Natural killer cell (primary cell): ENCODE measurements around the gene COL3A1. TPM values are rescaled to one million over a fixed set of nuclear protein-coding genes. Genes with fewer than 3 reads are reported as not detected.

Experiments used
- ATAC-seq, 3 donors: fragments of 150-1000 bp in 2 of 3; fragments of 200-7000 bp in 1 of 3; cut with Tn5 transposase; 1 replicate in 1 of 3; 2 replicates in 2 of 3; pipeline ENCODE4 v1.10.0; 2021; ENCODE audit warnings: mild to moderate bottlenecking in 2 of 3, moderate library complexity in 2 of 3
- DNase-seq, 2 donors: peaks; one replicate each; pipeline versions ENCODE4 v3.0.0 to v3.0.0-alpha.2; 2013 to 2021; ENCODE audit warnings: mixed read lengths in 1 of 2
- H3K27ac ChIP-seq: one replicate; pipeline ENCODE4 v1.5.1; 2013; ENCODE audit warnings: mild to moderate bottlenecking, low read length
- H3K27me3 ChIP-seq: one replicate; pipeline ENCODE4 v1.6.1; 2013; ENCODE audit warnings: low read length; ENCODE audit not compliant: control insufficient read depth, insufficient read depth
- H3K36me3 ChIP-seq: one replicate; pipeline ENCODE4 v1.6.1; 2013; ENCODE audit warnings: low read length; ENCODE audit not compliant: control insufficient read depth, insufficient read depth
- H3K4me1 ChIP-seq: one replicate; pipeline ENCODE4 v1.6.1; 2013; ENCODE audit warnings: low read length; ENCODE audit not compliant: control insufficient read depth, insufficient read depth
- H3K4me3 ChIP-seq: one replicate; pipeline ENCODE4 v1.5.1; 2013; ENCODE audit warnings: low read length
- H3K9me3 ChIP-seq: one replicate; pipeline ENCODE4 v1.6.1; 2013; ENCODE audit warnings: low read length; ENCODE audit not compliant: control insufficient read depth, insufficient read depth
- H3K27ac Mint-ChIP-seq, 2 donors: one replicate each; pipeline ENCODE4 v1.8.0; 2022; ENCODE audit warnings: mild to moderate bottlenecking in 2 of 2, mixed read lengths in 2 of 2, moderate library complexity in 1 of 2
- H3K27me3 Mint-ChIP-seq, 2 donors: one replicate each; pipeline ENCODE4 v1.8.0; 2022; ENCODE audit warnings: low read depth in 2 of 2, mixed read lengths in 2 of 2
- H3K36me3 Mint-ChIP-seq: one replicate; pipeline ENCODE4 v1.8.0; 2022; ENCODE audit warnings: mixed read lengths
- H3K4me1 Mint-ChIP-seq, 2 donors: one replicate each; pipeline ENCODE4 v1.8.0; 2022; ENCODE audit warnings: mixed read lengths in 2 of 2
- H3K4me3 Mint-ChIP-seq: one replicate; pipeline ENCODE4 v1.8.0; 2022; ENCODE audit warnings: mild to moderate bottlenecking, moderate library complexity, mixed read lengths
- H3K9me3 Mint-ChIP-seq, 2 donors: one replicate each; pipeline ENCODE4 v1.8.0; 2022; ENCODE audit warnings: mixed read lengths in 2 of 2
- CTCF ChIP-seq: fragments of 200-600 bp; IDR thresholded peaks from one replicate; pipeline ENCODE4 v1.8.0; 2022; ENCODE audit warnings: antibody characterized with exemption
- WGBS: methylation state at CpG from one replicate; pipeline ENCODE4 v1.1.7; 2013; ENCODE audit warnings: missing lambda C conversion rate; ENCODE audit not compliant: insufficient coverage; 5-methylcytosine and 5-hydroxymethylcytosine counted together
- intact Hi-C: fragments of 100-400 bp; cut with micrococcal nuclease; formaldehyde crosslinking; loops from one replicate; pipeline ENCODE4 v1.14.2; 2022
- total RNA-seq, 4 donors: library from RNA; stranded (reverse); fragments of 120-200 nt in 1 of 4; gene quantifications; one replicate each; pipeline versions ENCODE4 v1.2.3 to v1.2.4, GENCODE V29; 2013 to 2022

Gene COL3A1
- total RNA-seq, 3 donors from 2014 or later (not counting 1 experiment from before 2014, with no cell fraction given) = not detected

GRCh38 chr2:188949046-188949818, 24.9 kb upstream of the COL3A1 start:
- H3K27ac Mint-ChIP-seq = no peak overlapping the region

GRCh38 chr2:188952901-188953300, 21.3 kb upstream of the COL3A1 start:
- Mint-ChIP-seq H3K4me3 (no peak overlapping the region), H3K36me3 (no peaks in the 10 kb centered on the region), H3K27ac (no peak overlapping the region), H3K9me3 (peaks cover 7 to 20% of the 10 kb centered on the region in 2 donors), H3K4me1 (no peaks in the 10 kb centered on the region), H3K27me3 (no peaks in the 10 kb centered on the region)
- no peak for DNase-seq
- H3K36me3 ChIP-seq = no peaks in the 10 kb centered on the region
- no peak for ATAC-seq
- TF ChIP-seq CTCF = no peak
- no peak overlapping the region for H3K27ac ChIP-seq
- H3K27me3 ChIP-seq = no peaks in the 10 kb centered on the region
- H3K9me3 ChIP-seq = no peaks in the 10 kb centered on the region
- no peak overlapping the region for H3K4me3 ChIP-seq
- H3K4me1 ChIP-seq = no peaks in the 10 kb centered on the region
- intact Hi-C loops = no loop called here

More at GRCh38 chr2:188949046-188949818, 24.9 kb upstream of the COL3A1 start:
- Histone ChIP-seq H3K4me1 (no peaks in the 10 kb centered on the region), H3K4me3 (no peak overlapping the region), H3K9me3 (no peaks in the 10 kb centered on the region), H3K36me3 (no peaks in the 10 kb centered on the region), H3K27ac (no peak overlapping the region), H3K27me3 (no peaks in the 10 kb centered on the region)
- H3K4me1 Mint-ChIP-seq = no peaks in the 10 kb centered on the region
- TF ChIP-seq CTCF = no peak
- 88% methylated on average over 25 of the region's 25 CpGs for WGBS
- DNase-seq = no peak
- H3K36me3 Mint-ChIP-seq = peaks cover 6% of the 10 kb centered on the region
- ATAC-seq = no peak
- H3K9me3 Mint-ChIP-seq = peaks cover 8 to 16% of the 10 kb centered on the region in 2 donors
- no peak overlapping the region for H3K4me3 Mint-ChIP-seq
- intact Hi-C loops = no loop called here
- no peaks in the 10 kb centered on the region for H3K27me3 Mint-ChIP-seq

GRCh38 chr2:188956290-188956689, 17.9 kb upstream of the COL3A1 start:
- no peaks in the 10 kb centered on the region for H3K4me1 Mint-ChIP-seq
- intact Hi-C loops = no loop called here
- no peak overlapping the region for H3K27ac Mint-ChIP-seq
- no peak overlapping the region for H3K4me3 Mint-ChIP-seq
- Histone ChIP-seq H3K4me1 (no peaks in the 10 kb centered on the region), H3K36me3 (no peaks in the 10 kb centered on the region), H3K27ac (no peak overlapping the region), H3K4me3 (no peak overlapping the region), H3K27me3 (no peaks in the 10 kb centered on the region), H3K9me3 (no peaks in the 10 kb centered on the region)
- no peaks in the 10 kb centered on the region for H3K27me3 Mint-ChIP-seq
- no peak for TF ChIP-seq CTCF
- DNase-seq (no peak), ATAC-seq (no peak)
- H3K9me3 Mint-ChIP-seq = peaks cover 12 to 29% of the 10 kb centered on the region in 2 donors
- no CpG with 5 or more reads among the region's 2 CpGs for WGBS
- H3K36me3 Mint-ChIP-seq = peaks cover 5% of the 10 kb centered on the region

GRCh38 chr2:188956961-188957360, 17.2 kb upstream of the COL3A1 start:
- Histone ChIP-seq H3K27me3 (no peaks in the 10 kb centered on the region), H3K4me3 (no peak overlapping the region), H3K36me3 (no peaks in the 10 kb centered on the region), H3K4me1 (no peaks in the 10 kb centered on the region), H3K27ac (no peak overlapping the region), H3K9me3 (no peaks in the 10 kb centered on the region)
- 45% methylated on average over 3 of the region's 5 CpGs for WGBS
- DNase-seq (no peak), ATAC-seq (no peak)
- Mint-ChIP-seq H3K9me3 (peaks cover 18 to 32% of the 10 kb centered on the region in 2 donors), H3K4me1 (no peaks in the 10 kb centered on the region), H3K36me3 (peaks cover 5% of the 10 kb centered on the region), H3K4me3 (no peak overlapping the region), H3K27me3 (no peaks in the 10 kb centered on the region), H3K27ac (no peak overlapping the region)
- intact Hi-C loops = no loop called here
- TF ChIP-seq CTCF = no peak
